Measurements from ENCODE around the gene QRFP.

The QRFP gene

DNA sequence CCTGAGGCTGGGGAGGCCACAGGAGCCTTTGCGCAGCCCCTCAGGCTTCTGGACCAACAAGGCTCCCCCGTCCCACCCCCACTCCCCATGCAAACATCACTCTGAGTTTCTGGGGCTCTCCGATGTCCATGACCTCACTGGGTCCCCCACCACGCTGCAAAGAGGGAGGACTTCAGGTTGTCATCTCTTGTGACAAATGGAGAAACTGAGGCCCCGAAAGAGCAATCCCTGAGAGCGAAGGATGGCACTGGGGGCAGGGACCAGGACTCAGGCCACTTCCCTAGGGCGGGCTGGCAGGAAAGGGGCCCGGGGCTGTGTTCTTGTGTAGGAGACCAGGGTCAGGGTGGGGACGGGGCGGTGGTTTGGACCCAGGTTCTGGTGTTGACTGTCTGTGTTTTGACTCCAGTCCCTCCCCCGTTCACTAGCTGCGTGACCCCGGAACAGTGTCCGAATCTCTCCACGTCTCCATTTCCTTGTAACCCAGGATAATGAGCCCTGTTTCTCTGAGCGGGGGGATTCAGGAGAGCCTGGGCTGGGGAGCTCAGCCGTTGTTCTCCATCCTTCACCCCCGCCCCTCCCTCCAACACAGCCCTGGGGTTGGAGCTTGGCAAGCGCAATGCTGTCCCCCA, 28.6 kb upstream of the QRFP start:
- TF ChIP-seq TCF12 (IDR thresholded peaks at IDR 0.05; ENCODE audit: low read depth) (no peak), USF1 (IDR thresholded peaks at IDR 0.05) (no peak)

DNA sequence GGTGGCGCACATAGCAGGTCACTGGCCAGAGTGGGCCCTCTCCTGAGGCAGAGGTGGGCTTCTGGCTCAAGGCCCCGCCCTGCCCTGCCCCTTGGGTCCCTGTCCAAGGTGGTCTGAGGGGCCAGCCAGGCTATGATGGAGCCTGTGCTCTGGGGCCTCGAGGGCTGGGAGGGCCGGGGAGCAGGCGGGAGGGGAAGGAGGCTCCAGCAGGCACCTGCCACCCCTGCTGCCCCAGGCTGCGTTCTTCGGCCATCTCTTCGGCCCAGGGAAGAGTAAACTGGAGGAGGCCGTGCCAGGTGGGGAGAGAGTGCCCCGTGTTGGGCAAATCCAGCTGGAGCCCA, 27.8 kb upstream of the QRFP start:
- TF ChIP-seq USF1 (IDR thresholded peaks at IDR 0.05): no peak
- no peak for TF ChIP-seq TAF1 (IDR thresholded peaks at IDR 0.05; ENCODE audit: low read depth)
- TF ChIP-seq EP300 (IDR thresholded peaks at IDR 0.05; ENCODE audit: borderline replicate concordance): no peak
- no peak for TF ChIP-seq YY1 (IDR thresholded peaks at IDR 0.05; ENCODE audit: low read depth)

GRCh38 chr9:130923611-130924447, 27.2 kb upstream of the QRFP start:
- TF ChIP-seq FOXM1 (IDR thresholded peaks at IDR 0.05; ENCODE audit: borderline replicate concordance, low read depth): no peak
- no peak for TF ChIP-seq USF1 (IDR thresholded peaks at IDR 0.05)
- no peak for TF ChIP-seq MAX (IDR thresholded peaks at IDR 0.05)
- TF ChIP-seq, protein P1, sequence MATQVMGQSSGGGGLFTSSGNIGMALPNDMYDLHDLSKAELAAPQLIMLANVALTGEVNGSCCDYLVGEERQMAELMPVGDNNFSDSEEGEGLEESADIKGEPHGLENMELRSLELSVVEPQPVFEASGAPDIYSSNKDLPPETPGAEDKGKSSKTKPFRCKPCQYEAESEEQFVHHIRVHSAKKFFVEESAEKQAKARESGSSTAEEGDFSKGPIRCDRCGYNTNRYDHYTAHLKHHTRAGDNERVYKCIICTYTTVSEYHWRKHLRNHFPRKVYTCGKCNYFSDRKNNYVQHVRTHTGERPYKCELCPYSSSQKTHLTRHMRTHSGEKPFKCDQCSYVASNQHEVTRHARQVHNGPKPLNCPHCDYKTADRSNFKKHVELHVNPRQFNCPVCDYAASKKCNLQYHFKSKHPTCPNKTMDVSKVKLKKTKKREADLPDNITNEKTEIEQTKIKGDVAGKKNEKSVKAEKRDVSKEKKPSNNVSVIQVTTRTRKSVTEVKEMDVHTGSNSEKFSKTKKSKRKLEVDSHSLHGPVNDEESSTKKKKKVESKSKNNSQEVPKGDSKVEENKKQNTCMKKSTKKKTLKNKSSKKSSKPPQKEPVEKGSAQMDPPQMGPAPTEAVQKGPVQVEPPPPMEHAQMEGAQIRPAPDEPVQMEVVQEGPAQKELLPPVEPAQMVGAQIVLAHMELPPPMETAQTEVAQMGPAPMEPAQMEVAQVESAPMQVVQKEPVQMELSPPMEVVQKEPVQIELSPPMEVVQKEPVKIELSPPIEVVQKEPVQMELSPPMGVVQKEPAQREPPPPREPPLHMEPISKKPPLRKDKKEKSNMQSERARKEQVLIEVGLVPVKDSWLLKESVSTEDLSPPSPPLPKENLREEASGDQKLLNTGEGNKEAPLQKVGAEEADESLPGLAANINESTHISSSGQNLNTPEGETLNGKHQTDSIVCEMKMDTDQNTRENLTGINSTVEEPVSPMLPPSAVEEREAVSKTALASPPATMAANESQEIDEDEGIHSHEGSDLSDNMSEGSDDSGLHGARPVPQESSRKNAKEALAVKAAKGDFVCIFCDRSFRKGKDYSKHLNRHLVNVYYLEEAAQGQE (IDR thresholded peaks at IDR 0.05; ENCODE audit: low read depth): no peak
- TF ChIP-seq EGR1 (IDR thresholded peaks at IDR 0.05): no peak
- TF ChIP-seq ZBTB7A (IDR thresholded peaks at IDR 0.05; ENCODE audit: low read depth): no peak
- TF ChIP-seq CEBPB (IDR thresholded peaks at IDR 0.05): no peak
- no peak for TF ChIP-seq YY1 (IDR thresholded peaks at IDR 0.05; ENCODE audit: low read depth)
- no peak for TF ChIP-seq EP300 (IDR thresholded peaks at IDR 0.05; ENCODE audit: borderline replicate concordance)
- no peak for TF ChIP-seq CREB1 (IDR thresholded peaks at IDR 0.05; ENCODE audit: low read depth)

DNA sequence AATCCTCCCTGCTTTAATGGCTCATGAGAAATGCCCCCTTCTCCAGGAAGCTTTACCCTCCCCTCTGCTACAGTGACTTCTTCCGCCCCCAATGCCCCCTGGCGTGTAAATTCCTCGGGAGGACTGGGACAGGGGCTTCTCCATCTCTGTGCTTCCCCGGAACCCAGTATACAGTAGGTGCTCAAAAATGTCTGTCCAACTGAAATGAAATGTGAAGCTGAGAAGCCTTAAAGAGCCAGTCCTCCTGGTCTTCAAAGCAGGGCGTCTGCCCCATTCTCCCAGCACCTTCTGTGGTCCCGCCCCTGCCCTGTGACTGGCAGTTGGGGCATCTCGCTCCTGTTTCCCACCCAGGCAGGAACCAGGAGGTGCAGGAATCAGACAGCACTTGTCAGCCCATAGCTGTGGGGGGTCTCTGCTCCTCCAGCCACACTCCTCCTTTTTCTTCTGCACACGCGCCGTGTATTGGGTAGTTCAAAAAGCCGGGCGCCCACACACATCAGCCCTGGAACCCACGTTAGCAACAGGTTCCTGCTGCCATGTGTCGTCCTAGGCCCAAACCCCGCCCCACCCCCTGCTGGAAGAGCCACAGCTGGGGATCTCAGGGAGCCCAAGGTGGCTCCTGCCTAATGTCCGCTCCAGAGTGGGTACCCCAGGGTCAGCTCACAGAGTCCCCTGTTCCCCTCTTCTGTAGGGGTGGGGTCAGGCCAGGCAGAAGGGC, 26.4 kb upstream of the QRFP start:
- TF ChIP-seq FOXM1 (IDR thresholded peaks at IDR 0.05; ENCODE audit: borderline replicate concordance, low read depth) (no peak), NFIC (IDR thresholded peaks at IDR 0.05) (no peak), EGR1 (IDR thresholded peaks at IDR 0.05) (no peak), RAD21 (IDR thresholded peaks at IDR 0.05; ENCODE audit: low read depth) (no peak), TEAD4 (IDR thresholded peaks at IDR 0.05) (no peak), YY1 (IDR thresholded peaks at IDR 0.05; ENCODE audit: low read depth) (no peak), CREB1 (IDR thresholded peaks at IDR 0.05; ENCODE audit: low read depth) (no peak), EP300 (IDR thresholded peaks at IDR 0.05; ENCODE audit: borderline replicate concordance) (no peak), MAX (IDR thresholded peaks at IDR 0.05) (no peak), CEBPB (IDR thresholded peaks at IDR 0.05) (no peak), ZBTB7A (IDR thresholded peaks at IDR 0.05; ENCODE audit: low read depth) (no peak), TAF1 (IDR thresholded peaks at IDR 0.05; ENCODE audit: low read depth) (no peak), TCF12 (IDR thresholded peaks at IDR 0.05; ENCODE audit: low read depth) (no peak), USF1 (IDR thresholded peaks at IDR 0.05) (no peak)
- TF ChIP-seq, protein P1 (IDR thresholded peaks at IDR 0.05; ENCODE audit: low read depth): no peak
